Astrocyte (in vitro differentiated cells and primary cell): ENCODE data around the gene CAMK2B. TPM values are rescaled to one million over a fixed set of nuclear protein-coding genes. Genes with fewer than 3 reads are reported as not detected.

Experiments
- DNase-seq: peaks from one replicate; pipeline ENCODE4 v3.0.0-alpha.2; 2010; ENCODE audit warnings: low read depth
- FAIRE-seq: peaks from 2 replicates; lab custom pipeline; 2011; peaks lifted over from hg19 to GRCh38; lab: Jason Lieb, UNC
- H2AFZ ChIP-seq: 2 replicates; pipeline ENCODE4 v1.6.0; 2012; ENCODE audit warnings: low read depth, low read length, inconsistent platforms
- H3K27ac ChIP-seq: 2 replicates; pipeline ENCODE4 v1.5.1; 2011; ENCODE audit warnings: low read depth, low read length, inconsistent platforms
- H3K27me3 ChIP-seq: 2 replicates; pipeline ENCODE4 v1.6.0; 2011; ENCODE audit warnings: low read length, inconsistent platforms; ENCODE audit not compliant: insufficient read depth
- H3K36me3 ChIP-seq: 2 replicates; pipeline ENCODE4 v1.5.1; 2011; ENCODE audit warnings: low read length, inconsistent platforms; ENCODE audit not compliant: insufficient read depth
- H3K4me1 ChIP-seq: 2 replicates; pipeline ENCODE4 v1.5.1; 2011; ENCODE audit warnings: low read length, inconsistent platforms; ENCODE audit not compliant: insufficient read depth
- H3K4me2 ChIP-seq: 2 replicates; pipeline ENCODE4 v1.6.0; 2012; ENCODE audit warnings: low read length, inconsistent platforms
- H3K4me3 ChIP-seq: 2 replicates; pipeline ENCODE4 v1.5.1; 2011; ENCODE audit warnings: low read depth, mild to moderate bottlenecking, low read length, inconsistent platforms; ENCODE audit not compliant: insufficient read depth
- H3K79me2 ChIP-seq: 2 replicates; pipeline ENCODE4 v1.6.0; 2012; ENCODE audit warnings: mild to moderate bottlenecking, low read length, inconsistent platforms; ENCODE audit not compliant: insufficient read depth
- H3K9ac ChIP-seq: 2 replicates; pipeline ENCODE4 v1.6.0; 2012; ENCODE audit warnings: mild to moderate bottlenecking, low read length, inconsistent platforms
- H3K9me3 ChIP-seq: 2 replicates; pipeline ENCODE4 v1.5.1; 2012; ENCODE audit warnings: low read depth, mild to moderate bottlenecking, low read length, inconsistent platforms; ENCODE audit not compliant: insufficient read depth
- H4K20me1 ChIP-seq: 2 replicates; pipeline ENCODE4 v1.6.0; 2012; ENCODE audit warnings: low read length, inconsistent platforms; ENCODE audit not compliant: insufficient read depth
- H3K27ac Mint-ChIP-seq: one replicate; pipeline ENCODE4 v1.8.0; 2021; ENCODE audit warnings: mild to moderate bottlenecking, mixed read lengths; ENCODE audit not compliant: unreplicated experiment
- H3K27me3 Mint-ChIP-seq: one replicate; pipeline ENCODE4 v1.8.0; 2021; ENCODE audit warnings: low read depth, mixed read lengths; ENCODE audit not compliant: unreplicated experiment
- H3K36me3 Mint-ChIP-seq: one replicate; pipeline ENCODE4 v1.8.0; 2021; ENCODE audit warnings: low read depth, mixed read lengths; ENCODE audit not compliant: unreplicated experiment
- H3K4me1 Mint-ChIP-seq: one replicate; pipeline ENCODE4 v1.8.0; 2021; ENCODE audit warnings: low read depth, mixed read lengths; ENCODE audit not compliant: unreplicated experiment
- H3K4me3 Mint-ChIP-seq: one replicate; pipeline ENCODE4 v1.8.0; 2021; ENCODE audit warnings: mild to moderate bottlenecking, moderate library complexity, mixed read lengths; ENCODE audit not compliant: unreplicated experiment
- H3K9me3 Mint-ChIP-seq: one replicate; pipeline ENCODE4 v1.8.0; 2021; ENCODE audit warnings: mild to moderate bottlenecking, mixed read lengths; ENCODE audit not compliant: unreplicated experiment
- CTCF ChIP-seq: IDR thresholded peaks from 2 replicates; pipeline ENCODE4 v1.5.1; 2011; ENCODE audit warnings: low read depth, mild to moderate bottlenecking, inconsistent platforms, low read length, moderate library complexity; ENCODE audit not compliant: insufficient read depth
- EZH2 ChIP-seq: IDR thresholded peaks from 2 replicates; pipeline ENCODE4 v1.6.1; 2012; ENCODE audit warnings: mild to moderate bottlenecking, low read length, inconsistent platforms; ENCODE audit not compliant: insufficient read depth
- total RNA-seq: library from RNA; stranded (reverse); gene quantifications from 2 replicates; pipeline ENCODE4 v1.2.1, GENCODE V29; 2021

Gene CAMK2B
- total RNA-seq, 1 donor from 2014 or later: 0.18 TPM

- FAIRE-seq: no peak
- TF ChIP-seq CTCF (no peak), EZH2 (no peak)
Observed at GRCh38 chr7:44256459-44256858, 68.9 kb downstream of the CAMK2B start.

GRCh38 chr7:44251881-44252280 lies 73.5 kb downstream of the CAMK2B start:
- no peaks in the 10 kb centered on the region for H3K4me1 ChIP-seq
- Mint-ChIP-seq H3K9me3 (no peaks in the 10 kb centered on the region), H3K27me3 (peaks cover 15% of the 10 kb centered on the region), H3K4me3 (no peak overlapping the region), H3K4me1 (peaks cover 8% of the 10 kb centered on the region), H3K36me3 (no peaks in the 10 kb centered on the region), H3K27ac (no peak overlapping the region)
- H3K9me3 ChIP-seq: no peaks in the 10 kb centered on the region
- no peak overlapping the region for H2AFZ ChIP-seq
- H3K27ac ChIP-seq: no peak overlapping the region
- FAIRE-seq (no peak), DNase-seq (no peak)
- H4K20me1 ChIP-seq: no peaks in the 10 kb centered on the region
- TF ChIP-seq EZH2 (no peak), CTCF (no peak)
- no peak overlapping the region for H3K9ac ChIP-seq
- no peaks in the 10 kb centered on the region for H3K79me2 ChIP-seq
- no peaks in the 10 kb centered on the region for H3K36me3 ChIP-seq
- no peaks in the 10 kb centered on the region for H3K27me3 ChIP-seq
- no peak overlapping the region for H3K4me3 ChIP-seq
- H3K4me2 ChIP-seq: no peak overlapping the region

More at GRCh38 chr7:44256459-44256858, 68.9 kb downstream of the CAMK2B start:
- Histone ChIP-seq H3K4me2 (no peak overlapping the region), H3K9me3 (no peaks in the 10 kb centered on the region), H3K36me3 (no peaks in the 10 kb centered on the region), H4K20me1 (no peaks in the 10 kb centered on the region), H3K9ac (no peak overlapping the region), H3K27me3 (no peaks in the 10 kb centered on the region), H3K79me2 (no peaks in the 10 kb centered on the region), H3K4me3 (no peak overlapping the region), H3K4me1 (peaks cover 30% of the 10 kb centered on the region), H2AFZ (no peak overlapping the region), H3K27ac (no peak overlapping the region)
- Mint-ChIP-seq H3K9me3 (no peaks in the 10 kb centered on the region), H3K27me3 (peaks cover 17% of the 10 kb centered on the region), H3K27ac (no peak overlapping the region), H3K36me3 (no peaks in the 10 kb centered on the region), H3K4me3 (no peak overlapping the region), H3K4me1 (peaks cover 28% of the 10 kb centered on the region)
- no peak for DNase-seq

GRCh38 chr7:44251269-44251668 lies 74.1 kb downstream of the CAMK2B start:
- Histone ChIP-seq H3K9me3 (no peaks in the 10 kb centered on the region), H3K4me2 (no peak overlapping the region), H3K79me2 (no peaks in the 10 kb centered on the region), H3K4me1 (no peaks in the 10 kb centered on the region), H2AFZ (no peak overlapping the region), H3K27me3 (no peaks in the 10 kb centered on the region), H3K9ac (no peak overlapping the region), H3K36me3 (no peaks in the 10 kb centered on the region), H4K20me1 (no peaks in the 10 kb centered on the region), H3K27ac (no peak overlapping the region), H3K4me3 (no peak overlapping the region)
- Mint-ChIP-seq H3K36me3 (no peaks in the 10 kb centered on the region), H3K9me3 (no peaks in the 10 kb centered on the region), H3K27ac (no peak overlapping the region), H3K4me1 (peaks cover 7% of the 10 kb centered on the region), H3K27me3 (peaks cover 19% of the 10 kb centered on the region), H3K4me3 (no peak overlapping the region)
- TF ChIP-seq EZH2 (no peak), CTCF (no peak)
- FAIRE-seq: no peak
- DNase-seq: no peak
